Activated CD4-positive, alpha-beta T cell treated with anti-CD3 and anti-CD28 coated beads for 36 hours (primary cell): ENCODE data around the gene TMEM233. TPM values are rescaled to one million over a fixed set of nuclear protein-coding genes. Genes with fewer than 3 reads are reported as not detected.

Experiments used
- ATAC-seq: fragments of 200-7000 bp; cut with Tn5 transposase; one replicate; pipeline ENCODE4 v1.10.0; 2021; ENCODE audit warnings: mild to moderate bottlenecking, moderate library complexity
- CTCF ChIA-PET: fragments of 350-600 bp; sonication (Branson Sonifier 250); formaldehyde crosslinking; loops from one replicate; lab custom pipeline; 2021; ENCODE audit warnings: antibody characterized with exemption; lab: Charles Lee
- POLR2A ChIA-PET: fragments of 350-600 bp; sonication (Branson Sonifier 250); formaldehyde crosslinking; loops from one replicate; lab custom pipeline; 2021; ENCODE audit warnings: antibody characterized with exemption, inconsistent platforms; lab: Charles Lee
- DNase-seq: peaks from one replicate; pipeline ENCODE4 v3.0.0-alpha.2; 2020
- H3K27ac Mint-ChIP-seq: one replicate; pipeline ENCODE4 v1.8.0; 2021; ENCODE audit warnings: mixed read lengths
- H3K27me3 Mint-ChIP-seq: one replicate; pipeline ENCODE4 v1.8.0; 2021; ENCODE audit warnings: mixed read lengths
- H3K36me3 Mint-ChIP-seq: one replicate; pipeline ENCODE4 v1.8.0; 2021; ENCODE audit warnings: low read depth, mixed read lengths
- H3K4me1 Mint-ChIP-seq: one replicate; pipeline ENCODE4 v1.8.0; 2021; ENCODE audit warnings: mixed read lengths
- H3K4me3 Mint-ChIP-seq: one replicate; pipeline ENCODE4 v1.8.0; 2021; ENCODE audit warnings: mild to moderate bottlenecking, moderate library complexity, mixed read lengths
- H3K9me3 Mint-ChIP-seq: one replicate; pipeline ENCODE4 v1.8.0; 2021; ENCODE audit warnings: low read depth, mixed read lengths
- intact Hi-C, 2 experiments: fragments of 100-400 bp; cut with DNase I in 1 of 2; cut with micrococcal nuclease in 1 of 2; formaldehyde crosslinking; loops; one replicate each; pipeline versions ENCODE4 v1.14.2 to v1.15.1; 2022 to 2024; cut with DNase I, micrococcal nuclease
- total RNA-seq, 2 experiments: library from RNA; stranded (reverse); gene quantifications; one replicate each; pipeline ENCODE4 v1.2.3, GENCODE V29; 2021

Gene TMEM233
- total RNA-seq, 2 experiments from 2014 or later, result not detected

DNA sequence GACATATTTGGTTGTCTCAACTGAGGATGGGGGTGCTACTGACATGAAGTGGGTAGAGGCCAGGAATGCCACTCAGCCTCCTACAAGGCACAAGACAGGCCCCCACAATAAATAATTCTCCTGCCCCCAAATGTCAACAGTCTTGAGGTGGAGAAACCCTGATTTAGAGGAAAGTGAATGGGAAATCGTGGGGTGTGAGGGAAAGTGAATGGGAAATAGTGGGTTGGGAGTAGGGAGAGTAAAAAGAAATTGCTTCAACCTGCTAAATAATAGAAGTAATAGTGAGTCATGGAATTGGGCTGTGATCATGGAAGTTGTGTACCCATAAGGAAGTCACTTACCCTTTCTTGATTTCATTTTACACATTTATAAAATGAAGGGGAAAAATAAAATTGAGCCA, 16.7 kb upstream of the TMEM233 start:
- peaks cover 18% of the 10 kb centered on the region for H3K27me3 Mint-ChIP-seq
- POLR2A ChIA-PET, result no interaction called here
- CTCF ChIA-PET, result interaction anchor here (1.5 kb wide), 1 partner anchor 32 kb away, joined by 3 read pairs; no protein-coding TSS in a partner anchor
- intact Hi-C loops, result no loop called here
- H3K36me3 Mint-ChIP-seq, result no peaks in the 10 kb centered on the region
- no peak overlapping the region for H3K4me3 Mint-ChIP-seq
- no peak overlapping the region for H3K27ac Mint-ChIP-seq
- ATAC-seq (no peak), DNase-seq (no peak)
- H3K4me1 Mint-ChIP-seq, result peaks cover 7% of the 10 kb centered on the region
- H3K9me3 Mint-ChIP-seq, result no peaks in the 10 kb centered on the region

DNA sequence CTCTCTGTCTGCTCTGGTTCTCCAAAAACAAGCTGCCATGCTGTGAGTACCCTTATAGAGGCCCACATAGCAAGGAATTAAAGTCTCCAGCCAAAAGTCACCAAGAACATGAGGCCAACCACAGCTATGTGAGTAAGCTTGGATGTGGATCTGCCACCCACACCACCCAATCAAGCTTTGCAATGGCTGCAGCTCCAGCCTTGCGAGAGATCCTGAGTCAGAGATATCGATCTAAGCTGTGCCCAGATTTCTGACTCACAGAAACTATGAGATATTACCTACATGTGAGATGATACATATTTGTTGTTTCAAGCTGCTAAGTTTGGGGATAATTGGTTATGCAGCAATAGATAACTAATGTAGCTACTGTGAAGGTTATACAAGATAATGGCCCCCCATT, 15.5 kb upstream of the TMEM233 start:
- ChIA-PET CTCF (interaction anchor here (0.6 to 1.5 kb wide), 3 partner anchors 20 to 70 kb away, joined by 3 to 6 read pairs (median 3); no protein-coding TSS in a partner anchor), POLR2A (no interaction called here)
- Mint-ChIP-seq H3K36me3 (no peaks in the 10 kb centered on the region), H3K4me3 (no peak overlapping the region), H3K4me1 (peaks cover 7% of the 10 kb centered on the region), H3K27ac (no peak overlapping the region), H3K9me3 (no peaks in the 10 kb centered on the region), H3K27me3 (peaks cover 19% of the 10 kb centered on the region)
- intact Hi-C loops, result no loop called here
- DNase-seq (peak; percentile 55), ATAC-seq (peak; percentile 89)

DNA sequence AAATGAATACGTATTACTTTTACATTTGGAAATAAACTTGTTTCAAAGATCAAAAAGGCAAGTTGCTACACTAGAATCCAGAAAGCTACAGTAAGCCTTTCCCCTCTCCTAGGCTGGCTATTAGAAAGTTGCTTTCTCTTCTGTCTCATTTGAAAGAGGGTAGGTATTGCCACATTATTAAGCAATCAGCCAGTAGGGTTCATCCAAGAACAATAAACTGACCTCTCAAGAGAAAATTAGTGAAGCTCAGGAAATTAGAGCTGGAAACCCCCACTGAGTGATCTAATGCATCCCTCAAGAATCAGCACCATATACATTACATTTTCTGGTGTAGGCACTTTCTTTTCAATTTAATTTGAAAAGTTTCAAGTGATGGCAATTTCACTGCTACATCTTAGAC, 4.5 kb upstream of the TMEM233 start:
- CTCF ChIA-PET, result no interaction called here
- no peak for ATAC-seq
- Mint-ChIP-seq H3K27me3 (peaks cover 40% of the 10 kb centered on the region), H3K9me3 (no peaks in the 10 kb centered on the region), H3K36me3 (no peaks in the 10 kb centered on the region), H3K4me1 (peaks cover under 1% of the 10 kb centered on the region), H3K4me3 (no peak overlapping the region), H3K27ac (no peak overlapping the region)
- POLR2A ChIA-PET, result no interaction called here
- intact Hi-C loops, result no loop called here
- DNase-seq, result no peak

GRCh38 chr12:119589634-119590033, 3.9 kb upstream of the TMEM233 start:
- H3K4me1 Mint-ChIP-seq, result peaks cover 2% of the 10 kb centered on the region
- H3K4me3 Mint-ChIP-seq, result no peak overlapping the region
- no peaks in the 10 kb centered on the region for H3K9me3 Mint-ChIP-seq
- ChIA-PET POLR2A (no interaction called here), CTCF (no interaction called here)
- H3K27ac Mint-ChIP-seq, result no peak overlapping the region
- no peak for DNase-seq
- no peaks in the 10 kb centered on the region for H3K36me3 Mint-ChIP-seq
- ATAC-seq, result no peak
- H3K27me3 Mint-ChIP-seq, result peaks cover 42% of the 10 kb centered on the region
- intact Hi-C loops, result no loop called here

DNA sequence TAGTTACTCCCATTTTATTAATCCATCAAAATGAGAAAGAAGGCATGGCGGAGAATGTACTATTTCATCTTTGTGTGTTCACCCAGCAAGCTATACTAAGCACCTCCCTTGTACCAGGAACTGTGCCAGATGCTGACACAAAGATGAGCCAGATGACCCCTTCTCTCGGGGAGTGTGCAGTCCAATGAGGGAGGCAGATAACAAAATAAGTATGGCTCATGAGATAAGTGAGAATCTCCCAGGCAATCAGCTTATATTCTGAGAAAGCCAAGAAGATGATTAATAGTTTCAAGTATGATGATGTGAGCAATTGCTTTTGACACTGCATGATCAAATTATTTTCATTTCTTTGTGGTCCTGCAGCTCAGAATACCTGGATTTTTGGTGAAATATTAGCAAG, 1.3 kb upstream of the TMEM233 start:
- Mint-ChIP-seq H3K9me3 (no peaks in the 10 kb centered on the region), H3K4me1 (peaks cover 18% of the 10 kb centered on the region), H3K4me3 (no peak overlapping the region), H3K27me3 (peaks cover 61% of the 10 kb centered on the region), H3K36me3 (no peaks in the 10 kb centered on the region), H3K27ac (no peak overlapping the region)
- POLR2A ChIA-PET, result no interaction called here
- intact Hi-C loops, result no loop called here
- CTCF ChIA-PET, result interaction anchor here (1.0 kb wide), 1 partner anchor 47 kb away, joined by 3 read pairs; no protein-coding TSS in a partner anchor
- no peak for ATAC-seq
- DNase-seq, result no peak

GRCh38 chr12:119594399-119594730, 791 bp downstream of the TMEM233 start:
- H3K27me3 Mint-ChIP-seq, result peaks cover 60% of the 10 kb centered on the region
- H3K27ac Mint-ChIP-seq, result no peak overlapping the region
- ChIA-PET POLR2A (no interaction called here), CTCF (interaction anchor here (0.7 kb wide), 1 partner anchor 162 kb away, joined by 3 read pairs; no protein-coding TSS in a partner anchor)
- DNase-seq (no peak), ATAC-seq (no peak)
- H3K4me1 Mint-ChIP-seq, result peaks cover 18% of the 10 kb centered on the region
- intact Hi-C loops, result no loop called here
- H3K36me3 Mint-ChIP-seq, result no peaks in the 10 kb centered on the region
- H3K9me3 Mint-ChIP-seq, result no peaks in the 10 kb centered on the region
- H3K4me3 Mint-ChIP-seq, result no peak overlapping the region

DNA sequence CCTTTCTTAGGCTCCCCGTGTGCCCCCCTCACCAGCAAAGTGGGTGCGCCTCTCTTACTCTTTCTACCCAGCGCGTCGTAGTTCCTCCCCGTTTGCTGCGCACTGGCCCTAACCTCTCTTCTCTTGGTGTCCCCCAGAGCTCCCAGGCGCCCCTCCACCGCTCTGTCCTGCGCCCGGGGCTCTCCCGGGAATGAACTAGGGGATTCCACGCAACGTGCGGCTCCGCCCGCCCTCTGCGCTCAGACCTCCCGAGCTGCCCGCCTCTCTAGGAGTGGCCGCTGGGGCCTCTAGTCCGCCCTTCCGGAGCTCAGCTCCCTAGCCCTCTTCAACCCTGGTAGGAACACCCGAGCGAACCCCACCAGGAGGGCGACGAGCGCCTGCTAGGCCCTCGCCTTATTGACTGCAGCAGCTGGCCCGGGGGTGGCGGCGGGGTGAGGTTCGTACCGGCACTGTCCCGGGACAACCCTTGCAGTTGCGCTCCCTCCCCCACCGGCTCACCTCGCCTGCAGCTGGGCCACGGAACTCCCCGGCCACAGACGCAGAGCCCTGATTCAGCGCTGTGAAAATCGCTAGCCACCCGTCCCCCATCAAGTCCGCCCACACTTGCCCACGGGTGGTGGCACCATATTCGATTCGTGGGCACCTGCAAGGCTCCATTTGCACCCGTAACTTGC, 1.3 kb downstream of the TMEM233 start:
- Mint-ChIP-seq H3K4me1 (peaks cover 18% of the 10 kb centered on the region), H3K27me3 (peaks cover 64% of the 10 kb centered on the region), H3K4me3 (no peak overlapping the region), H3K9me3 (no peaks in the 10 kb centered on the region), H3K27ac (no peak overlapping the region), H3K36me3 (no peaks in the 10 kb centered on the region)
- POLR2A ChIA-PET, result no interaction called here
- DNase-seq, result peak; percentile 15
- CTCF ChIA-PET, result interaction anchor here (0.7 kb wide), 2 partner anchors 146 to 161 kb away, joined by 3 read pairs; no protein-coding TSS in a partner anchor
- no peak for ATAC-seq
- intact Hi-C loops, result no loop called here

- peaks cover 50% of the 10 kb centered on the region for H3K27me3 Mint-ChIP-seq
- no peak overlapping the region for H3K4me3 Mint-ChIP-seq
- DNase-seq (no peak), ATAC-seq (no peak)
- H3K36me3 Mint-ChIP-seq, result no peaks in the 10 kb centered on the region
- no peaks in the 10 kb centered on the region for H3K9me3 Mint-ChIP-seq
- H3K27ac Mint-ChIP-seq, result no peak overlapping the region
- intact Hi-C loops, result no loop called here
- CTCF ChIA-PET, result interaction anchor here (0.7 kb wide), 1 partner anchor 20 kb away, joined by 3 read pairs; no protein-coding TSS in a partner anchor
- POLR2A ChIA-PET, result no interaction called here
- H3K4me1 Mint-ChIP-seq, result peaks cover 18% of the 10 kb centered on the region
Observed at GRCh38 chr12:119598159-119598558, 4.6 kb downstream of the TMEM233 start.

DNA sequence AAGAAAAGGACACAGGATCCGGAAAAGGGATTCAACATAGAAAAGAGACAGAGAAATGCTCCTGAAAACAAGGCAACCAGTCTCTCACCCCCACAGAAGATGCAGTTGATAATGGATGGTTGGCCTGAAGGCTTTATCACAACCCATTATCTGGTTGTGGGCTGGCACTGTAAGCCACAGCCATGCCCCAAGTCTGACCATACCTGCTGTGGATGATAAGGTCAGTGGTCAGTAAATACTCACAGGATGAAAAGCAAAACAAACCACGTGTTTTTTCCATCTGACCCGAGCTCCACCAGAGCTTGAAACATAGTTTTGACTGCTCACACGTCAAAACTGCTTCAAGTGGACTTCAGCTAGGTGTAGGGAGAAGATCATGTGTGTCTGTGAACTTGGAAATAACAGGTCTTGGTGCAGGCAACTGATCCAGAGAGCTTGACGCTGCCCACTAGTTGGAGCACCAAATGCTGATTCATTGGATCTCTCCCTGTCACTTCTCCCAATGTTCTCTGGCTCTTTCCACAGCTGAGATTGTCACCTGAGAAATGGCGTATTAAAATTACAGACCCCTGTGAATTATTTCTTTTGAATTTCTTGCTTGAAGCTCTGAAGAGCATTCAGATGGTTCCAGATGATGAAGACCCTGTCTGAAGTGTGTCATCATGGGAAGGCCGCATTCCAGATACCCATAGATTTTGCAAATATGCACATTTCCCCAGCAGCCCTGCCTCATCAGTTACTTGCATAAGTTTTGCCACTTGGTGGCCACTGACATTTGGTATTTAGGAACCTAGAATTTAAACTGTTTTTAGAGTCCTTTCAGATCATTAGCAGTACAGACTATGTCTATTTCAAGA, 8.5 kb downstream of the TMEM233 start:
- ChIA-PET CTCF (no interaction called here), POLR2A (no interaction called here)
- intact Hi-C loops, result no loop called here

GRCh38 chr12:119602734-119603094, 9.1 kb downstream of the TMEM233 start:
- DNase-seq (no peak), ATAC-seq (no peak)
- Mint-ChIP-seq H3K9me3 (no peaks in the 10 kb centered on the region), H3K4me1 (no peaks in the 10 kb centered on the region), H3K27me3 (peaks cover 21% of the 10 kb centered on the region), H3K27ac (no peak overlapping the region), H3K4me3 (no peak overlapping the region), H3K36me3 (no peaks in the 10 kb centered on the region)
- intact Hi-C loops, result no loop called here
- ChIA-PET CTCF (interaction anchor here (0.6 kb wide), 1 partner anchor 131 kb away, joined by 3 read pairs; no protein-coding TSS in a partner anchor), POLR2A (no interaction called here)

More for the DNA sequence above, 8.5 kb downstream of the TMEM233 start:
- no peaks in the 10 kb centered on the region for H3K4me1 Mint-ChIP-seq
- H3K27me3 Mint-ChIP-seq, result peaks cover 22% of the 10 kb centered on the region
- H3K27ac Mint-ChIP-seq, result no peak overlapping the region
- H3K4me3 Mint-ChIP-seq, result no peak overlapping the region
- no peak for ATAC-seq
- DNase-seq, result no peak
- H3K9me3 Mint-ChIP-seq, result no peaks in the 10 kb centered on the region
- H3K36me3 Mint-ChIP-seq, result no peaks in the 10 kb centered on the region

DNA sequence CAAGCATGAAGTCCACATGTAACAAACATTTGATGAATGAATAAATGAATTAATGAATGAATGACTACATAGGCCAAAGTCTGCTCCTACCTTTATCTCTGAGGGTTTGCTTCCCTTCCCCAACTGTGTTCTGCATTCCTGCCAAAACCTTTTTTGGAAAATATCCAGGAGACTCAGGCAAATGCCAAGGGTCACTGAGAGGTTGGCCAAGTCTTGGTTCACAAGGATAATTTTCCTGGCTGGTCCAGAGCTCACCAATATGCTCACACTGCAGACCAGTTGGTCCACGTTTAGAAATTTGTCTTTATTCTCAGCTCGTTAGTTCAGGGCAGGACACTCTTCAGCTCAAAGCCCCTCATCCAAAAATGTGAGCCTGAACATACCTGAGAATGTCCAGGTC, 10.2 kb downstream of the TMEM233 start:
- H3K27ac Mint-ChIP-seq, result no peak overlapping the region
- H3K4me3 Mint-ChIP-seq, result no peak overlapping the region
- no peaks in the 10 kb centered on the region for H3K36me3 Mint-ChIP-seq
- intact Hi-C loops, result no loop called here
- POLR2A ChIA-PET, result no interaction called here
- ATAC-seq (no peak), DNase-seq (no peak)
- H3K4me1 Mint-ChIP-seq, result no peaks in the 10 kb centered on the region
- H3K9me3 Mint-ChIP-seq, result peaks cover under 1% of the 10 kb centered on the region
- CTCF ChIA-PET, result interaction anchor here (1.8 kb wide), 1 partner anchor 46 kb away, joined by 5 read pairs; no protein-coding TSS in a partner anchor
- H3K27me3 Mint-ChIP-seq, result peaks cover 21% of the 10 kb centered on the region
